Mesenchymal stem cell (in vitro differentiated cells and primary cell): Measurements from ENCODE around the gene MCM6.
A peak's percentile ranks its signal among the peaks of the same experiment; 100 is the strongest.

Source experiments
- DNase-seq: peaks from one replicate; pipeline ENCODE4 v3.0.0-alpha.2; 2013
- H2AFZ ChIP-seq: one replicate; pipeline ENCODE4 v1.6.1; 2013; ENCODE audit warnings: low read depth, mild to moderate bottlenecking, control low read depth, inconsistent platforms, low read length, moderate library complexity
- H2AK5ac ChIP-seq: 2 replicates; pipeline ENCODE4 v1.6.1; 2013; ENCODE audit warnings: low read length, moderate library complexity, mild to moderate bottlenecking, inconsistent platforms; ENCODE audit not compliant: severe bottlenecking
- H2BK120ac ChIP-seq: one replicate; pipeline ENCODE4 v1.6.1; 2013; ENCODE audit warnings: low read depth, mild to moderate bottlenecking, inconsistent platforms, low read length, moderate library complexity
- H2BK12ac ChIP-seq, 2 experiments: one replicate each; pipeline ENCODE4 v1.6.1; 2013; ENCODE audit warnings: inconsistent platforms in 2 of 2, low read length in 2 of 2, mild to moderate bottlenecking in 2 of 2, moderate library complexity in 2 of 2, control low read depth in 1 of 2
- H2BK15ac ChIP-seq: one replicate; pipeline ENCODE4 v1.6.1; 2013; ENCODE audit warnings: mild to moderate bottlenecking, low read depth, inconsistent platforms; ENCODE audit not compliant: poor library complexity, severe bottlenecking
- H2BK5ac ChIP-seq: 2 replicates; pipeline ENCODE4 v1.6.1; 2013; ENCODE audit warnings: low read depth, mild to moderate bottlenecking, low read length, control low read depth, inconsistent platforms; ENCODE audit not compliant: poor library complexity, severe bottlenecking
- H3K14ac ChIP-seq, 2 experiments: one replicate each; pipeline ENCODE4 v1.6.1; 2013; ENCODE audit warnings: inconsistent platforms in 2 of 2, low read length in 2 of 2, control low read depth in 1 of 2, mild to moderate bottlenecking in 1 of 2, moderate library complexity in 1 of 2
- H3K18ac ChIP-seq, 2 experiments: one replicate each; pipeline ENCODE4 v1.6.1; 2013; ENCODE audit warnings: inconsistent platforms in 2 of 2, low read length in 2 of 2, control low read depth in 1 of 2, low read depth in 1 of 2, mild to moderate bottlenecking in 1 of 2
- H3K23ac ChIP-seq, 2 experiments: one replicate each; pipeline ENCODE4 v1.6.1; 2013; ENCODE audit warnings: inconsistent platforms in 2 of 2, low read length in 2 of 2, mild to moderate bottlenecking in 2 of 2, moderate library complexity in 2 of 2, control low read depth in 1 of 2
- H3K27ac ChIP-seq: 2 replicates; pipeline ENCODE4 v1.5.1; 2013; ENCODE audit warnings: mild to moderate bottlenecking, moderate library complexity, low read length, control low read depth, inconsistent platforms; ENCODE audit not compliant: poor library complexity, severe bottlenecking
- H3K27me3 ChIP-seq, 2 experiments: 2 replicates each; pipeline versions ENCODE4 v1.6.1 to v1.7.0; 2013; ENCODE audit warnings: low read length in 2 of 2, mild to moderate bottlenecking in 2 of 2, moderate library complexity in 2 of 2, control low read depth in 1 of 2, inconsistent platforms in 1 of 2; ENCODE audit not compliant: control insufficient read depth in 1 of 2, insufficient read depth in 1 of 2
- H3K36me3 ChIP-seq, 2 experiments: 2 replicates each; pipeline versions ENCODE4 v1.6.1 to v1.7.0; 2013; ENCODE audit warnings: low read length in 2 of 2, control low read depth in 1 of 2, inconsistent platforms in 1 of 2, low read depth in 1 of 2, mild to moderate bottlenecking in 1 of 2; ENCODE audit not compliant: insufficient read depth in 2 of 2, control insufficient read depth in 1 of 2
- H3K4ac ChIP-seq, 2 experiments: one replicate each; pipeline ENCODE4 v1.6.1; 2013; ENCODE audit warnings: inconsistent platforms in 2 of 2, low read length in 2 of 2, mild to moderate bottlenecking in 2 of 2, moderate library complexity in 2 of 2, control low read depth in 1 of 2, low read depth in 1 of 2
- H3K4me1 ChIP-seq: 2 replicates; pipeline ENCODE4 v1.6.1; 2013; ENCODE audit warnings: low read depth, low read length, control low read depth; ENCODE audit not compliant: control insufficient read depth, insufficient read depth
- H3K4me2 ChIP-seq: 2 replicates; pipeline ENCODE4 v1.6.1; 2013; ENCODE audit warnings: low read length, mild to moderate bottlenecking, inconsistent platforms; ENCODE audit not compliant: poor library complexity, severe bottlenecking
- H3K4me3 ChIP-seq, 2 experiments: 2 replicates each; pipeline versions ENCODE4 v1.5.1 to v1.7.0; 2013; ENCODE audit warnings: low read length in 2 of 2, mild to moderate bottlenecking in 2 of 2, control low read depth in 1 of 2, low read depth in 1 of 2; ENCODE audit not compliant: insufficient read depth in 1 of 2
- H3K79me1 ChIP-seq: replicated peaks from 2 replicates; pipeline ENCODE4 v1.6.1; 2013; ENCODE audit warnings: mild to moderate bottlenecking, control low read depth, low read length, inconsistent platforms; ENCODE audit not compliant: poor library complexity, severe bottlenecking
- H3K9ac ChIP-seq: 2 replicates; pipeline ENCODE4 v1.7.0; 2013; ENCODE audit warnings: mild to moderate bottlenecking, low read length, moderate library complexity
- H3K9me3 ChIP-seq: 2 replicates; pipeline ENCODE4 v1.7.0; 2013; ENCODE audit warnings: mild to moderate bottlenecking, low read length; ENCODE audit not compliant: control insufficient read depth
- H4K8ac ChIP-seq: one replicate; pipeline ENCODE4 v1.6.1; 2013; ENCODE audit warnings: inconsistent platforms, mild to moderate bottlenecking, low read length, moderate library complexity
- H4K91ac ChIP-seq: one replicate; pipeline ENCODE4 v1.6.1; 2013; ENCODE audit warnings: mild to moderate bottlenecking, low read length, inconsistent platforms
- WGBS: methylation state at CpG from one replicate; pipeline ENCODE4 v1.1.7; 2013; ENCODE audit warnings: mixed read lengths; 5-methylcytosine and 5-hydroxymethylcytosine counted together

Gene MCM6

DNA sequence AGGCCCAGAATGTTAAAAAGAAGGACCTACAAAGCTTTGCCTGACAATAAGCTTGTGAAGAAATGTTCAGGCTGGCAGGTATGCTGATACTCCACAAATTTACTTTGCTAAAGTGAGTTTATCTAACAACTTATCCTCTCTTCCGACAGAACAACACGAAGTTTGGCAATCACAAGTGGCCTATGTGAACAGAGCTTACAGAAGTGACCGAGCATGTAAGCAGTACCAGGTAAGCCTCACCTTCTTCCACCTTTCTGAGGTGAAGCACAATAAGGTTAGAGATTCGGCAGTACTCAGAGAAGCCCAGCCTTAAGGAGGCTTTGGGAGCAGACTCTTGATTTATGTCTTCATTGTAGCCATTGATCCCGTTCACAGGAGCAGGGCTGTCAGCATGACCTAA, 30.2 kb downstream of the MCM6 start:
- Histone ChIP-seq H3K4me1 (peaks cover 1% of the 10 kb centered on the region), H3K18ac (no peak overlapping the region), H2BK120ac (no peak overlapping the region), H2BK5ac (no peak overlapping the region), H3K4me3 (no peak overlapping the region), H2BK15ac (no peak overlapping the region), H3K14ac (no peak overlapping the region), H3K27ac (no peak overlapping the region), H4K8ac (no peak overlapping the region), H3K4ac (no peak overlapping the region), H3K79me1 (no peaks in the 10 kb centered on the region), H3K4me2 (no peak overlapping the region), H4K91ac (no peak overlapping the region), H3K9ac (no peak overlapping the region), H3K27me3 (no peaks in the 10 kb centered on the region), H2AFZ (no peak overlapping the region), H3K23ac (no peak overlapping the region), H2BK12ac (no peak overlapping the region), H2AK5ac (no peak overlapping the region), H3K36me3 (peaks cover 0 to 52% of the 10 kb centered on the region in 2 experiments), H3K9me3 (no peaks in the 10 kb centered on the region)
- WGBS, result 97% methylated on average over 5 of the region's 5 CpGs
- no peak for DNase-seq

DNA sequence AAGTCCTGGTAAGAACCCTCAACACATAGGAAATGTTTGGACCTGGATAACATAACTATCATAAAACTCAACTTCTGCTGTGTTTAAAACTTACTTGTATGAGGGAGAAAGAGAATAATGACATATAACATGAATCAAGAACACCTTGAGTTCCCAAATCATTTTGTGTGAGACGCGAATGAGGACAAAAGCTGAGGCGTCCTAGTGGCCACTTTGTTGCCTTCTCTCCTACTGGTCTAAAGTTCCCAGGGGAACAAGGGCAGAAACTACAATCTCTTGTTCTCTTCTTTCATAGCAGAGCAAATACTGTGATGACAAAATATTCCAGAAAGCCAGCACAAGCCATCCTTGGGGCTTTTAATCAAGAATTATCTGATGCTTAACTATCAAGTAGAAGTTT, 31.0 kb downstream of the MCM6 start:
- Histone ChIP-seq H3K27ac (no peak overlapping the region), H2BK15ac (no peak overlapping the region)
- WGBS, result 95% methylated on average over 3 of the region's 3 CpGs

DNA sequence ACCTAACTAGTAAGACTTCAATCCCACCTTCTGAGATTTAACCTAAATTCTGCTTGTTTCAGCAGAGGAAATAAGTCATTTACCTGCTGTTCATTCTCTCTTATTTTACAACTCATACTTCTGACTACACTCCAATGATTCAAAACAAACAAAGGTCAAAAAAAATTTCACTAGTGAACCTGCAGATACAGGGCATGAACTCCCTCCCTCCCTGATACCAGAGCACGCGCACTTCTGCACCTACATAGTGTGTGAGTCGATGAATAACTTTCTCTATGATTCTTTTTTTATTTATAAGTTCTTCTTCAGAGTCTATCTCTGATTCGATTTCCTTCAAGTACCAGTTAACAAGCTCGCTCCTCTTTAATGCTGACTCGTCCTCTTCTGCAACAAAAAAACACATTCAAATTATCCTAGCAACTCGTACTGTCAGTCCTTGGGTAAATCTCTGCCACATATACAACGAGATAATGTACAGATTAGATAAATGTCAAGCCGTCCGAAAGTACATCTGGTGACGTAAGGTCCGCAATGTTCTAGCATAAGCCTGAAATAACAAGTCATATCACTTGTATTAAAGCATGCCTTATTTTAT, 31.8 kb downstream of the MCM6 start:
- Histone ChIP-seq H3K36me3 (peaks cover 0 to 38% of the 10 kb centered on the region in 2 experiments), H2BK120ac (no peak overlapping the region), H3K14ac (no peak overlapping the region), H3K79me1 (no peaks in the 10 kb centered on the region), H3K4ac (no peak overlapping the region), H4K8ac (no peak overlapping the region), H2AFZ (no peak overlapping the region), H3K9ac (no peak overlapping the region), H2BK12ac (no peak overlapping the region), H3K4me3 (no peak overlapping the region), H3K27me3 (no peaks in the 10 kb centered on the region), H2BK15ac (no peak overlapping the region), H3K9me3 (no peaks in the 10 kb centered on the region), H3K23ac (no peak overlapping the region), H3K18ac (no peak overlapping the region), H2BK5ac (no peak overlapping the region), H2AK5ac (no peak overlapping the region), H4K91ac (no peak overlapping the region), H3K4me2 (no peak overlapping the region), H3K27ac (no peak overlapping the region), H3K4me1 (peaks cover 1% of the 10 kb centered on the region)
- WGBS, result 88% methylated on average over 10 of the region's 12 CpGs
- DNase-seq, result no peak

More for the DNA sequence above, 31.0 kb downstream of the MCM6 start:
- Histone ChIP-seq H3K79me1 (no peaks in the 10 kb centered on the region), H4K91ac (no peak overlapping the region), H3K18ac (no peak overlapping the region), H3K9ac (no peak overlapping the region), H2BK5ac (no peak overlapping the region), H3K4me2 (no peak overlapping the region), H2BK120ac (no peak overlapping the region), H4K8ac (no peak overlapping the region), H2BK12ac (no peak overlapping the region), H3K4me1 (peaks cover 1% of the 10 kb centered on the region), H3K27me3 (no peaks in the 10 kb centered on the region), H2AK5ac (no peak overlapping the region), H3K9me3 (no peaks in the 10 kb centered on the region), H3K23ac (no peak overlapping the region), H3K36me3 (peaks cover 0 to 45% of the 10 kb centered on the region in 2 experiments), H2AFZ (no peak overlapping the region), H3K4ac (no peak overlapping the region), H3K14ac (no peak overlapping the region), H3K4me3 (no peak overlapping the region)
- DNase-seq, result no peak

GRCh38 chr2:135843671-135844070, 32.6 kb downstream of the MCM6 start:
- Histone ChIP-seq H3K4me1 (peaks cover 1% of the 10 kb centered on the region), H4K8ac (no peak overlapping the region), H3K14ac (no peak overlapping the region), H2BK15ac (no peak overlapping the region), H4K91ac (no peak overlapping the region), H3K4me3 (no peak overlapping the region), H3K18ac (no peak overlapping the region), H2AK5ac (no peak overlapping the region), H3K9ac (no peak overlapping the region), H3K36me3 (peaks cover 0 to 33% of the 10 kb centered on the region in 2 experiments), H3K23ac (no peak overlapping the region), H3K27ac (no peak overlapping the region), H2BK120ac (no peak overlapping the region), H2AFZ (no peak overlapping the region), H3K4me2 (no peak overlapping the region), H2BK12ac (no peak overlapping the region), H3K79me1 (no peaks in the 10 kb centered on the region), H3K9me3 (no peaks in the 10 kb centered on the region), H3K27me3 (no peaks in the 10 kb centered on the region), H2BK5ac (no peak overlapping the region), H3K4ac (no peak overlapping the region)
- 54% methylated on average over 1 of the region's 3 CpGs for WGBS
- peak; percentile 16 for DNase-seq
